IMR-90 (cell line): Measurements from ENCODE around the gene TAF4. TPM values are rescaled to one million over a fixed set of nuclear protein-coding genes. Genes with fewer than 3 reads are reported as not detected.

Experiments
- ATAC-seq: fragments of 200-7000 bp; cut with Tn5 transposase; 2 replicates; pipeline ENCODE4 v1.9.1; 2020; ENCODE audit warnings: low read depth, mild to moderate bottlenecking, moderate library complexity
- BruUV-seq: library from RNA; stranded (reverse); fragments of 400-500 nt; replicated peaks from 2 replicates; lab custom pipeline; 2021; lab: Mats Ljungman, UMichigan
- CTCF ChIA-PET: fragments of 300-600 bp; formaldehyde crosslinking; extraction: SDS; loops from one replicate; lab custom pipeline; 2021; ENCODE audit warnings: antibody characterized with exemption; lab: Yijun Ruan, JAX
- POLR2A ChIA-PET: fragments of 300-600 bp; sonication (Branson Sonifier 250); formaldehyde crosslinking; loops from one replicate; lab custom pipeline; 2022; ENCODE audit warnings: antibody characterized with exemption; ENCODE audit not compliant: unreplicated experiment; lab: Charles Lee
- DNase-seq: peaks from one replicate; pipeline ENCODE4 v3.0.0; 2013
- H2AFZ ChIP-seq: replicated peaks from 2 replicates; pipeline ENCODE3; 2013; ENCODE audit warnings: low read length, mild to moderate bottlenecking; ENCODE audit not compliant: poor library complexity
- H2AK5ac ChIP-seq: 2 replicates; pipeline ENCODE4 v1.6.1; 2013; ENCODE audit warnings: low read depth, low read length, inconsistent platforms
- H2AK9ac ChIP-seq: replicated peaks from 2 replicates; pipeline ENCODE3; 2013; ENCODE audit warnings: mild to moderate bottlenecking, low read depth, low read length, moderate library complexity; ENCODE audit not compliant: poor library complexity
- H2BK120ac ChIP-seq: 2 replicates; pipeline ENCODE4 v1.6.1; 2013; ENCODE audit warnings: low read depth, low read length, inconsistent platforms
- H2BK15ac ChIP-seq: 3 replicates; pipeline ENCODE4 v1.6.1; 2013; ENCODE audit warnings: low read depth, low read length, inconsistent platforms
- H2BK20ac ChIP-seq: 2 replicates; pipeline ENCODE4 v1.6.1; 2013; ENCODE audit warnings: low read depth, mild to moderate bottlenecking, inconsistent platforms, low read length, moderate library complexity
- H2BK5ac ChIP-seq: 2 replicates; pipeline ENCODE4 v1.6.1; 2013; ENCODE audit warnings: mild to moderate bottlenecking, low read depth, low read length, inconsistent platforms; ENCODE audit not compliant: poor library complexity, severe bottlenecking
- H3K14ac ChIP-seq: replicated peaks from 2 replicates; pipeline ENCODE4 v1.6.1; 2013; ENCODE audit warnings: low read depth, low read length, inconsistent platforms
- H3K18ac ChIP-seq: 2 replicates; pipeline ENCODE4 v1.6.1; 2013; ENCODE audit warnings: low read depth, low read length, control low read depth
- H3K23ac ChIP-seq: 2 replicates; pipeline ENCODE4 v1.6.1; 2013; ENCODE audit warnings: low read depth, low read length, inconsistent platforms
- H3K27ac ChIP-seq: 2 replicates; pipeline ENCODE4 v1.5.1; 2013; ENCODE audit warnings: mild to moderate bottlenecking, control low read depth, low read length; ENCODE audit not compliant: insufficient read depth
- H3K27me3 ChIP-seq: 2 replicates; pipeline ENCODE4 v1.6.1; 2013; ENCODE audit warnings: low read length; ENCODE audit not compliant: control insufficient read depth, insufficient read depth
- H3K36me3 ChIP-seq: 2 replicates; pipeline ENCODE4 v1.6.1; 2013; ENCODE audit warnings: low read length, mixed read lengths; ENCODE audit not compliant: control insufficient read depth, insufficient read depth
- H3K4ac ChIP-seq: 2 replicates; pipeline ENCODE4 v1.6.1; 2013; ENCODE audit warnings: low read depth, low read length, inconsistent platforms
- H3K4me1 ChIP-seq: 2 replicates; pipeline ENCODE4 v1.6.1; 2013; ENCODE audit warnings: low read length, mixed read lengths; ENCODE audit not compliant: control insufficient read depth, insufficient read depth
- H3K4me2 ChIP-seq: 2 replicates; pipeline ENCODE4 v1.6.1; 2013; ENCODE audit warnings: low read depth, mild to moderate bottlenecking, control low read depth, low read length, moderate library complexity
- H3K4me3 ChIP-seq: 2 replicates; pipeline ENCODE4 v1.5.1; 2013; ENCODE audit warnings: low read depth, mild to moderate bottlenecking, control low read depth, low read length, moderate library complexity; ENCODE audit not compliant: insufficient read depth
- H3K56ac ChIP-seq: 2 replicates; pipeline ENCODE4 v1.6.1; 2013; ENCODE audit warnings: low read length, inconsistent platforms; ENCODE audit not compliant: insufficient read depth; ENCODE audit errors: extremely low read depth
- H3K79me1 ChIP-seq, 2 experiments: 2 replicates each; pipeline ENCODE4 v1.6.1; 2013; ENCODE audit warnings: low read length in 2 of 2, inconsistent platforms in 1 of 2, low read depth in 1 of 2
- H3K9ac ChIP-seq: 2 replicates; pipeline ENCODE4 v1.6.1; 2013; ENCODE audit warnings: low read depth, low read length, control low read depth
- H3K9me1 ChIP-seq: 2 replicates; pipeline ENCODE4 v1.6.1; 2013; ENCODE audit warnings: low read length, inconsistent platforms; ENCODE audit not compliant: insufficient read depth
- H3K9me3 ChIP-seq: 2 replicates; pipeline ENCODE4 v1.6.1; 2013; ENCODE audit warnings: low read length; ENCODE audit not compliant: control insufficient read depth, insufficient read depth
- H4K20me1 ChIP-seq: 2 replicates; pipeline ENCODE4 v1.6.1; 2013; ENCODE audit warnings: low read length, inconsistent platforms; ENCODE audit not compliant: insufficient read depth
- H4K5ac ChIP-seq: 2 replicates; pipeline ENCODE4 v1.6.1; 2013; ENCODE audit warnings: mild to moderate bottlenecking, low read depth, low read length, control low read depth
- H4K8ac ChIP-seq, 2 experiments: 2 replicates each; pipeline ENCODE4 v1.6.1; 2013; ENCODE audit warnings: low read depth in 2 of 2, low read length in 2 of 2, control low read depth in 1 of 2, inconsistent platforms in 1 of 2
- H4K91ac ChIP-seq: 2 replicates; pipeline ENCODE4 v1.6.1; 2013; ENCODE audit warnings: low read depth, low read length, inconsistent platforms; ENCODE audit not compliant: insufficient read depth
- CEBPB ChIP-seq: IDR thresholded peaks from 2 replicates; pipeline ENCODE4 v1.6.1; 2012; ENCODE audit warnings: low read depth, low read length, improper control_type of control experiment
- FOS ChIP-seq: fragments of 150-350 bp; IDR thresholded peaks from 2 replicates; pipeline ENCODE4 v1.6.1; 2016; ENCODE audit warnings: low read depth, low read length
- NFE2L2 ChIP-seq: fragments of 150-350 bp; IDR thresholded peaks from 2 replicates; pipeline ENCODE4 v1.6.1; 2016; ENCODE audit warnings: low read depth, mild to moderate bottlenecking, low read length
- POLR2A ChIP-seq: IDR thresholded peaks from 2 replicates; pipeline ENCODE4 v1.6.1; 2012; ENCODE audit warnings: mild to moderate bottlenecking, low read depth, low read length
- RCOR1 ChIP-seq: IDR thresholded peaks from 2 replicates; pipeline ENCODE4 v1.6.1; 2012; ENCODE audit warnings: mild to moderate bottlenecking, low read length, improper control_type of control experiment; ENCODE audit not compliant: insufficient replicate concordance
- RFX5 ChIP-seq: IDR thresholded peaks from 2 replicates; pipeline ENCODE4 v1.8.0; 2012; ENCODE audit warnings: low read depth, mild to moderate bottlenecking, low read length, moderate library complexity
- WGBS, 2 experiments: methylation state at CpG; one replicate each; pipeline versions ENCODE4 v1.1.5 to v1.1.7; 2013; ENCODE audit warnings: missing lambda C conversion rate in 2 of 2; ENCODE audit not compliant: insufficient read length in 1 of 2; ENCODE audit errors: extremely low coverage in 2 of 2; 5-methylcytosine and 5-hydroxymethylcytosine counted together
- dilution Hi-C: fragments of 300-500 bp; cut with HindIII; formaldehyde crosslinking; loops from one replicate; pipeline ENCODE4 v1.14.3; 2018; ENCODE audit warnings: low sequenced_read_pairs; ENCODE audit not compliant: unreplicated experiment
- in situ Hi-C: fragments of 300-500 bp; cut with MboI; formaldehyde crosslinking; loops from 3 replicates; pipeline ENCODE4 v1.14.3; 2019; ENCODE audit warnings: low sequenced_read_pairs, inconsistent platforms, mixed read lengths
- intact Hi-C: fragments of 100-400 bp; cut with micrococcal nuclease; formaldehyde crosslinking; loops from 2 replicates; pipeline ENCODE4 v1.10.0; 2022
- polyA plus RNA-seq, 3 experiments: library from polyadenylated mRNA; depleted of rRNA; stranded (reverse); fragments of >200 nt; gene quantifications; 2 replicates each; pipeline ENCODE4 v1.2.3, GENCODE V29; 2012; ENCODE audit warnings: low replicate concordance in 1 of 3
- total RNA-seq: library from RNA; depleted of rRNA; stranded (reverse); fragments of >200 nt; gene quantifications from 2 replicates; pipeline ENCODE4 v1.2.3, GENCODE V29; 2012
- TF ChIP-seq, protein P1 (sequence below): fragments of 150-350 bp; IDR thresholded peaks from 2 replicates; pipeline ENCODE4 v1.6.1; 2017; ENCODE audit warnings: mild to moderate bottlenecking, antibody characterized with exemption, low read length, low read depth
- TF ChIP-seq, protein P2 (sequence below): fragments of 150-350 bp; IDR thresholded peaks from 2 replicates; pipeline ENCODE4 v1.6.1; 2016; ENCODE audit warnings: low read depth, mild to moderate bottlenecking, low read length, moderate library complexity, borderline replicate concordance
- TF ChIP-seq, protein P3 (sequence below): conservative IDR thresholded peaks from 2 replicates; pipeline ENCODE4 v1.5.1; 2012; ENCODE audit warnings: mild to moderate bottlenecking, low read depth, low read length, improper control_type of control experiment

The TAF4 gene
- total and polyA plus RNA-seq, 2 of the 4 experiments (the other 2 are of a cell fraction) = 1.4 to 5.1 TPM

DNA sequence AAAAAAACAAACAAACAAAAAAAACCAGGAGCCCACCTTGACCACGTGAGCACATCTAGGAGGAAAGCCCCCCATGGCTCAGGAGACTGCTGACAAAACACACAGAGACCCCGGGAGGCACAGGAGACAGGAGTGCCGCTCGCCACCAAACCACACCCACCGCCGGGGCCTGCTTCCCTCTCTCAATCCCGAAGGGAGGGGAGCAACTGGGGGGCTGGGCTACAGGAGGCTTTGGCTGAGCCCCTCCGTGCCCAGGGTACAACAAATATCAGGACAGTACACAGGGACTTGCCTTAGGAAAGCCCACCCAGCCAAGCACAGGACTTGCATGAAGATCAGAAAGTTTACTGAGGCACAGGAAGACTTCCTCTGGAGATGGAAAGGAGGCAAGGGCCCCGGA lies 102.5 kb downstream of the TAF4 start:
- H2AK5ac ChIP-seq = no peak overlapping the region
- intact Hi-C loops (no loop called here), in situ Hi-C loops (no loop called here), dilution Hi-C loops (no loop called here)
- no peaks in the 10 kb centered on the region for H3K9me3 ChIP-seq
- CTCF ChIA-PET = no interaction called here
- H2AFZ ChIP-seq = no peak overlapping the region
- no peak overlapping the region for H2BK120ac ChIP-seq
- H3K56ac ChIP-seq = no peak overlapping the region
- BruUV-seq = no TSS peak
- H3K23ac ChIP-seq = no peak overlapping the region
- H2AK9ac ChIP-seq = no peak overlapping the region
- H4K8ac ChIP-seq = no peak overlapping the region
- no peaks in the 10 kb centered on the region for H3K79me1 ChIP-seq
- H3K27me3 ChIP-seq = peaks cover 24% of the 10 kb centered on the region
- no peak for ATAC-seq
- no peak overlapping the region for H3K4me2 ChIP-seq
- H3K9me1 ChIP-seq = no peaks in the 10 kb centered on the region; the same call in 1 of the 2 replicates
- no peak overlapping the region for H2BK15ac ChIP-seq
- no peak overlapping the region for H4K91ac ChIP-seq
- H3K9ac ChIP-seq = no peak overlapping the region
- H4K20me1 ChIP-seq = no peaks in the 10 kb centered on the region
- H2BK20ac ChIP-seq = no peak overlapping the region
- 57% methylated on average over 1 of the region's 9 CpGs; no CpG with 5 or more reads in 1 of the 2 experiments for WGBS, 2 experiments
- no peaks in the 10 kb centered on the region for H3K4me1 ChIP-seq
- no peak overlapping the region for H3K4me3 ChIP-seq
- no peak for DNase-seq
- H2BK5ac ChIP-seq = no peak overlapping the region
- no peak overlapping the region for H3K27ac ChIP-seq
- no peak overlapping the region for H3K4ac ChIP-seq
- H3K36me3 ChIP-seq = no peaks in the 10 kb centered on the region
- no peak overlapping the region for H4K5ac ChIP-seq
- H3K18ac ChIP-seq = no peak overlapping the region
- TF ChIP-seq NFE2L2 (no peak), POLR2A (no peak), FOS (no peak), RFX5 (no peak), RCOR1 (no peak), CEBPB (no peak)
- TF ChIP-seq, protein P1, sequence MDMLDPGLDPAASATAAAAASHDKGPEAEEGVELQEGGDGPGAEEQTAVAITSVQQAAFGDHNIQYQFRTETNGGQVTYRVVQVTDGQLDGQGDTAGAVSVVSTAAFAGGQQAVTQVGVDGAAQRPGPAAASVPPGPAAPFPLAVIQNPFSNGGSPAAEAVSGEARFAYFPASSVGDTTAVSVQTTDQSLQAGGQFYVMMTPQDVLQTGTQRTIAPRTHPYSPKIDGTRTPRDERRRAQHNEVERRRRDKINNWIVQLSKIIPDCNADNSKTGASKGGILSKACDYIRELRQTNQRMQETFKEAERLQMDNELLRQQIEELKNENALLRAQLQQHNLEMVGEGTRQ = no peak
- TF ChIP-seq, protein P2, sequence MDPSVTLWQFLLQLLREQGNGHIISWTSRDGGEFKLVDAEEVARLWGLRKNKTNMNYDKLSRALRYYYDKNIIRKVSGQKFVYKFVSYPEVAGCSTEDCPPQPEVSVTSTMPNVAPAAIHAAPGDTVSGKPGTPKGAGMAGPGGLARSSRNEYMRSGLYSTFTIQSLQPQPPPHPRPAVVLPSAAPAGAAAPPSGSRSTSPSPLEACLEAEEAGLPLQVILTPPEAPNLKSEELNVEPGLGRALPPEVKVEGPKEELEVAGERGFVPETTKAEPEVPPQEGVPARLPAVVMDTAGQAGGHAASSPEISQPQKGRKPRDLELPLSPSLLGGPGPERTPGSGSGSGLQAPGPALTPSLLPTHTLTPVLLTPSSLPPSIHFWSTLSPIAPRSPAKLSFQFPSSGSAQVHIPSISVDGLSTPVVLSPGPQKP = no peak
- TF ChIP-seq, protein P3, sequence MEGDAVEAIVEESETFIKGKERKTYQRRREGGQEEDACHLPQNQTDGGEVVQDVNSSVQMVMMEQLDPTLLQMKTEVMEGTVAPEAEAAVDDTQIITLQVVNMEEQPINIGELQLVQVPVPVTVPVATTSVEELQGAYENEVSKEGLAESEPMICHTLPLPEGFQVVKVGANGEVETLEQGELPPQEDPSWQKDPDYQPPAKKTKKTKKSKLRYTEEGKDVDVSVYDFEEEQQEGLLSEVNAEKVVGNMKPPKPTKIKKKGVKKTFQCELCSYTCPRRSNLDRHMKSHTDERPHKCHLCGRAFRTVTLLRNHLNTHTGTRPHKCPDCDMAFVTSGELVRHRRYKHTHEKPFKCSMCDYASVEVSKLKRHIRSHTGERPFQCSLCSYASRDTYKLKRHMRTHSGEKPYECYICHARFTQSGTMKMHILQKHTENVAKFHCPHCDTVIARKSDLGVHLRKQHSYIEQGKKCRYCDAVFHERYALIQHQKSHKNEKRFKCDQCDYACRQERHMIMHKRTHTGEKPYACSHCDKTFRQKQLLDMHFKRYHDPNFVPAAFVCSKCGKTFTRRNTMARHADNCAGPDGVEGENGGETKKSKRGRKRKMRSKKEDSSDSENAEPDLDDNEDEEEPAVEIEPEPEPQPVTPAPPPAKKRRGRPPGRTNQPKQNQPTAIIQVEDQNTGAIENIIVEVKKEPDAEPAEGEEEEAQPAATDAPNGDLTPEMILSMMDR = no peak
- POLR2A ChIA-PET = no interaction called here
- no peak overlapping the region for H3K14ac ChIP-seq
